H1 (cell line): ENCODE measurements around the gene NT5C. TPM values are rescaled to one million over a fixed set of nuclear protein-coding genes. Genes with fewer than 3 reads are reported as not detected.

ENCODE experiments used
- PHF8 ChIP-seq: fragments of 200-600 bp; sonication (generic); conservative IDR thresholded peaks from 2 replicates; pipeline ENCODE4 v1.7.1; 2012; ENCODE audit warnings: low read depth, mild to moderate bottlenecking, inconsistent platforms, low read length, moderate library complexity
- RXRA ChIP-seq: IDR thresholded peaks from 2 replicates; pipeline ENCODE4 v1.6.1; 2011; ENCODE audit warnings: low read depth, mild to moderate bottlenecking, low read length, moderate library complexity; ENCODE audit not compliant: insufficient read depth
- SP2 ChIP-seq: IDR thresholded peaks from 2 replicates; pipeline ENCODE4 v1.6.1; 2012; ENCODE audit warnings: mild to moderate bottlenecking, low read length, inconsistent platforms
- SP4 ChIP-seq: IDR thresholded peaks from 2 replicates; pipeline ENCODE4 v1.6.1; 2012; ENCODE audit warnings: low read length, inconsistent platforms
- polyA plus RNA-seq, 7 experiments: library from polyadenylated mRNA; depleted of rRNA in 3 of 7; stranded (reverse) in 5 of 7; unstranded in 2 of 7; fragments of >200 nt in 5 of 7; fragments of 200-250 nt in 2 of 7; gene quantifications; 1 replicate in 5 of 7; 2 replicates in 1 of 7; 4 replicates in 1 of 7; pipeline versions ENCODE4 v1.2.1 to v1.2.3, GENCODE V29; 2011 to 2013; ENCODE audit warnings: missing spikeins in 2 of 7, mixed read lengths in 2 of 7
- total RNA-seq: library from RNA; stranded (reverse); fragmentation: NEBNext Ultra II Directional; extraction: Animal tissue kit (Norgen Biotek cat#: 25700); gene quantifications from 2 replicates; pipeline ENCODE4 v1.2.1, GENCODE V29; 2021
- TF ChIP-seq, protein P1 (sequence below): fragments of 300-600 bp; sonication (generic); IDR thresholded peaks from 2 replicates; pipeline ENCODE4 v1.7.1; 2012; ENCODE audit warnings: low read length, moderate library complexity, mild to moderate bottlenecking, inconsistent platforms; ENCODE audit not compliant: insufficient replicate concordance
- TF ChIP-seq, protein P2 (sequence below): IDR thresholded peaks from 2 replicates; pipeline ENCODE4 v1.6.1; 2012; ENCODE audit warnings: inconsistent platforms

NT5C gene
- total and polyA plus RNA-seq, 2 of the 8 experiments (the other 6 are each of a cell fraction or from before 2014, with no cell fraction given): 52.1 to 66.4 TPM

DNA sequence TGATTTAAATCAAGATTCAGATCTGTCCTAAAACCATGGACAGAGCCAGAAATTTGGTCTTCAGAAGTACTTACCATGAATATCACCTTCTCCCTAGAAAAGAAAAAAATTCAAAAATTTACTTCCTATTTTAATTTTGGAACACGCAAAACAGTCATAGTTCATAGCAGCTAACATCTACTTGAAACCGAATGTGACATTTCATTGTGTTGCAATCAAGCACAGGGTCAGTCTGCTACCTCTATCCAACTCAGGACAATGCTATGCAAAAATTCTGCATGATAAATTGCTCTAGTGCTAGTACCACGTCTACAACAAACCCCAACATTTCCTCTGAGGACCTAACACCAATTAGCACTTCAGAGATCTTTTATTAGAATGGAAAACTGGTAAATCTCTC lies 15.1 kb upstream of the NT5C start (continued):
- TF ChIP-seq PHF8: no peak
- TF ChIP-seq SP4: no peak
- no peak for TF ChIP-seq RXRA
- TF ChIP-seq, protein P1, sequence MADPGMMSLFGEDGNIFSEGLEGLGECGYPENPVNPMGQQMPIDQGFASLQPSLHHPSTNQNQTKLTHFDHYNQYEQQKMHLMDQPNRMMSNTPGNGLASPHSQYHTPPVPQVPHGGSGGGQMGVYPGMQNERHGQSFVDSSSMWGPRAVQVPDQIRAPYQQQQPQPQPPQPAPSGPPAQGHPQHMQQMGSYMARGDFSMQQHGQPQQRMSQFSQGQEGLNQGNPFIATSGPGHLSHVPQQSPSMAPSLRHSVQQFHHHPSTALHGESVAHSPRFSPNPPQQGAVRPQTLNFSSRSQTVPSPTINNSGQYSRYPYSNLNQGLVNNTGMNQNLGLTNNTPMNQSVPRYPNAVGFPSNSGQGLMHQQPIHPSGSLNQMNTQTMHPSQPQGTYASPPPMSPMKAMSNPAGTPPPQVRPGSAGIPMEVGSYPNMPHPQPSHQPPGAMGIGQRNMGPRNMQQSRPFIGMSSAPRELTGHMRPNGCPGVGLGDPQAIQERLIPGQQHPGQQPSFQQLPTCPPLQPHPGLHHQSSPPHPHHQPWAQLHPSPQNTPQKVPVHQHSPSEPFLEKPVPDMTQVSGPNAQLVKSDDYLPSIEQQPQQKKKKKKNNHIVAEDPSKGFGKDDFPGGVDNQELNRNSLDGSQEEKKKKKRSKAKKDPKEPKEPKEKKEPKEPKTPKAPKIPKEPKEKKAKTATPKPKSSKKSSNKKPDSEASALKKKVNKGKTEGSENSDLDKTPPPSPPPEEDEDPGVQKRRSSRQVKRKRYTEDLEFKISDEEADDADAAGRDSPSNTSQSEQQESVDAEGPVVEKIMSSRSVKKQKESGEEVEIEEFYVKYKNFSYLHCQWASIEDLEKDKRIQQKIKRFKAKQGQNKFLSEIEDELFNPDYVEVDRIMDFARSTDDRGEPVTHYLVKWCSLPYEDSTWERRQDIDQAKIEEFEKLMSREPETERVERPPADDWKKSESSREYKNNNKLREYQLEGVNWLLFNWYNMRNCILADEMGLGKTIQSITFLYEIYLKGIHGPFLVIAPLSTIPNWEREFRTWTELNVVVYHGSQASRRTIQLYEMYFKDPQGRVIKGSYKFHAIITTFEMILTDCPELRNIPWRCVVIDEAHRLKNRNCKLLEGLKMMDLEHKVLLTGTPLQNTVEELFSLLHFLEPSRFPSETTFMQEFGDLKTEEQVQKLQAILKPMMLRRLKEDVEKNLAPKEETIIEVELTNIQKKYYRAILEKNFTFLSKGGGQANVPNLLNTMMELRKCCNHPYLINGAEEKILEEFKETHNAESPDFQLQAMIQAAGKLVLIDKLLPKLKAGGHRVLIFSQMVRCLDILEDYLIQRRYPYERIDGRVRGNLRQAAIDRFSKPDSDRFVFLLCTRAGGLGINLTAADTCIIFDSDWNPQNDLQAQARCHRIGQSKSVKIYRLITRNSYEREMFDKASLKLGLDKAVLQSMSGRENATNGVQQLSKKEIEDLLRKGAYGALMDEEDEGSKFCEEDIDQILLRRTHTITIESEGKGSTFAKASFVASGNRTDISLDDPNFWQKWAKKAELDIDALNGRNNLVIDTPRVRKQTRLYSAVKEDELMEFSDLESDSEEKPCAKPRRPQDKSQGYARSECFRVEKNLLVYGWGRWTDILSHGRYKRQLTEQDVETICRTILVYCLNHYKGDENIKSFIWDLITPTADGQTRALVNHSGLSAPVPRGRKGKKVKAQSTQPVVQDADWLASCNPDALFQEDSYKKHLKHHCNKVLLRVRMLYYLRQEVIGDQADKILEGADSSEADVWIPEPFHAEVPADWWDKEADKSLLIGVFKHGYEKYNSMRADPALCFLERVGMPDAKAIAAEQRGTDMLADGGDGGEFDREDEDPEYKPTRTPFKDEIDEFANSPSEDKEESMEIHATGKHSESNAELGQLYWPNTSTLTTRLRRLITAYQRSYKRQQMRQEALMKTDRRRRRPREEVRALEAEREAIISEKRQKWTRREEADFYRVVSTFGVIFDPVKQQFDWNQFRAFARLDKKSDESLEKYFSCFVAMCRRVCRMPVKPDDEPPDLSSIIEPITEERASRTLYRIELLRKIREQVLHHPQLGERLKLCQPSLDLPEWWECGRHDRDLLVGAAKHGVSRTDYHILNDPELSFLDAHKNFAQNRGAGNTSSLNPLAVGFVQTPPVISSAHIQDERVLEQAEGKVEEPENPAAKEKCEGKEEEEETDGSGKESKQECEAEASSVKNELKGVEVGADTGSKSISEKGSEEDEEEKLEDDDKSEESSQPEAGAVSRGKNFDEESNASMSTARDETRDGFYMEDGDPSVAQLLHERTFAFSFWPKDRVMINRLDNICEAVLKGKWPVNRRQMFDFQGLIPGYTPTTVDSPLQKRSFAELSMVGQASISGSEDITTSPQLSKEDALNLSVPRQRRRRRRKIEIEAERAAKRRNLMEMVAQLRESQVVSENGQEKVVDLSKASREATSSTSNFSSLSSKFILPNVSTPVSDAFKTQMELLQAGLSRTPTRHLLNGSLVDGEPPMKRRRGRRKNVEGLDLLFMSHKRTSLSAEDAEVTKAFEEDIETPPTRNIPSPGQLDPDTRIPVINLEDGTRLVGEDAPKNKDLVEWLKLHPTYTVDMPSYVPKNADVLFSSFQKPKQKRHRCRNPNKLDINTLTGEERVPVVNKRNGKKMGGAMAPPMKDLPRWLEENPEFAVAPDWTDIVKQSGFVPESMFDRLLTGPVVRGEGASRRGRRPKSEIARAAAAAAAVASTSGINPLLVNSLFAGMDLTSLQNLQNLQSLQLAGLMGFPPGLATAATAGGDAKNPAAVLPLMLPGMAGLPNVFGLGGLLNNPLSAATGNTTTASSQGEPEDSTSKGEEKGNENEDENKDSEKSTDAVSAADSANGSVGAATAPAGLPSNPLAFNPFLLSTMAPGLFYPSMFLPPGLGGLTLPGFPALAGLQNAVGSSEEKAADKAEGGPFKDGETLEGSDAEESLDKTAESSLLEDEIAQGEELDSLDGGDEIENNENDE: no peak
- TF ChIP-seq, protein P2, sequence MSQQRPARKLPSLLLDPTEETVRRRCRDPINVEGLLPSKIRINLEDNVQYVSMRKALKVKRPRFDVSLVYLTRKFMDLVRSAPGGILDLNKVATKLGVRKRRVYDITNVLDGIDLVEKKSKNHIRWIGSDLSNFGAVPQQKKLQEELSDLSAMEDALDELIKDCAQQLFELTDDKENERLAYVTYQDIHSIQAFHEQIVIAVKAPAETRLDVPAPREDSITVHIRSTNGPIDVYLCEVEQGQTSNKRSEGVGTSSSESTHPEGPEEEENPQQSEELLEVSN: no peak
- no peak for TF ChIP-seq SP2
